HG03378 (cell line): ENCODE data around the gene UBE2J2.

Experiments used
- ATAC-seq: cut with Tn5 transposase; IDR thresholded peaks from one replicate; pipeline ENCODE4 v1.9.1; 2021; ENCODE audit warnings: mild to moderate bottlenecking, moderate library complexity; ENCODE audit not compliant: unreplicated experiment

UBE2J2 gene

GRCh38 chr1:1309251-1310108, 35.8 kb upstream of the UBE2J2 start:
- ATAC-seq, result no peak

- no peak for ATAC-seq
These were observed 35.1 kb upstream of the UBE2J2 start for GRCh38 chr1:1308756-1309250.

- ATAC-seq, result no peak
These were observed 34.5 kb upstream of the UBE2J2 start, which contains the start of the genes ACAP3 and PUSL1 for GRCh38 chr1:1307923-1308755. ACAP3 (minus strand) TSS chr1:1307930; CDS start chr1:1307815, 115 bp downstream. PUSL1 (plus strand) TSS chr1:1308597; CDS start chr1:1308644, 47 bp downstream.

- no peak for ATAC-seq
These were observed 33.7 kb upstream of the UBE2J2 start for GRCh38 chr1:1307261-1307922.

GRCh38 chr1:1306661-1307260, 33.1 kb upstream of the UBE2J2 start:
- ATAC-seq, result no peak

- ATAC-seq, result no peak
These were observed 32.5 kb upstream of the UBE2J2 start for GRCh38 chr1:1306070-1306660.

- ATAC-seq, result no peak
These were observed 31.8 kb upstream of the UBE2J2 start for GRCh38 chr1:1305300-1306069.

- ATAC-seq, result no peak
These were observed 31.0 kb upstream of the UBE2J2 start for GRCh38 chr1:1304331-1305299.

GRCh38 chr1:1303736-1304135, 30.1 kb upstream of the UBE2J2 start:
- ATAC-seq, result no peak

GRCh38 chr1:1302951-1303509, 29.4 kb upstream of the UBE2J2 start:
- no peak for ATAC-seq

GRCh38 chr1:1302006-1302430, 28.4 kb upstream of the UBE2J2 start:
- no peak for ATAC-seq

GRCh38 chr1:1300352-1300739, 26.7 kb upstream of the UBE2J2 start:
- no peak for ATAC-seq

GRCh38 chr1:1299686-1300351, 26.2 kb upstream of the UBE2J2 start:
- no peak for ATAC-seq

GRCh38 chr1:1298861-1299685, 25.4 kb upstream of the UBE2J2 start:
- ATAC-seq, result no peak

GRCh38 chr1:1297802-1298424, 24.3 kb upstream of the UBE2J2 start:
- ATAC-seq, result no peak
